ENCODE data around the gene KCNJ6. TPM values are rescaled to one million over a fixed set of nuclear protein-coding genes. Genes with fewer than 3 reads are reported as not detected.

The KCNJ6 gene
- total RNA-seq, 1 experiment from 2014 or later, result not detected

DNA sequence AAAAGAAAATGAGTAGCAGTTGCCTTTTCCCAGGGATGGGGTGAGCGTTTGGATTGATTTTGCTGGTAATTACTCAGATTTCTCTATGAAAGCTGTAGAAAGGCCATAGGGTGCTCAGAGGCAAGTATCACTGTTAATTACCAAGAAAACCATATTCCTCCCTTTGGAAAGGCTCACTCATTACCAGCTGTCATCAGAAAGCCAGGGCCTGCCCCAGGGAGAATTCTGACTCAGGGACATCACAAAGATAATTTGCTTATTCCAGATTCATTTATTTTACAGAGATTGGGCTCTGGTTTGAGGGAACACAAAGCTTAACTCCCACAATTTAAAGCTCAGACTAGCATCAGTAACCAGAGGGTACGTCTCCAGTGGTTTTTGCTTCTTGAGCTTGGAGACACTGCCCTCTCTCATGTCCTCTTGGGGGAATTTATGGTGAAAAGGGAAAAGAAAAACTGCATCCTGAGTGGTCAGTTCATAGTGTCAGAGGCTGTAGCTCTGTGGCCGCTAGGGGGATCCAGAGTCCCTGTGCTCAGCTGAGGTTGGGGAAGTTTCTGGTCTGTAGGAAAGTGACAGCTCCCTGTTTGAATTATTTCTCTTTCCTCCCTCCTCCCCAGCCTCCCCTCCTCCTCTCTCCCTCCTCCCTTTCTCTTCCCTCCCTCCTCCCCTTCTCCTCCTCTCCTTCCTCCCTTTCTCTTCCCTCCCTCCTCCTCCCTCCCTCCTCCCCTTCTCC, 204.3 kb downstream of the KCNJ6 start:
- Histone ChIP-seq H3K4me3 (replicated peaks in 1 of 2; ENCODE audit: low read depth in 1 of 2, low read length in 2 of 2) (no peak overlapping the region), H3K27ac (ENCODE audit: low read depth, low read length) (no peak overlapping the region), H3K27me3 (ENCODE audit: insufficient read depth, low read length) (no peaks in the 10 kb centered on the region), H3K79me2 (ENCODE audit: insufficient read depth, low read length) (no peaks in the 10 kb centered on the region), H3K9me2 (ENCODE audit: insufficient read depth) (no peaks in the 10 kb centered on the region), H2AFZ (ENCODE audit: low read depth, low read length, poor library complexity, severe bottlenecking) (no peak overlapping the region), H4K20me1 (ENCODE audit: insufficient read depth) (no peaks in the 10 kb centered on the region), H3K9ac (ENCODE audit: low read length) (no peak overlapping the region), H3K9me3 (ENCODE audit: control insufficient read depth in 1 of 2, insufficient read depth in 1 of 2, low read depth in 1 of 2, low read length in 2 of 2) (no peaks in the 10 kb centered on the region), H3K36me3 (ENCODE audit: control insufficient read depth in 1 of 2, insufficient read depth in 2 of 2, low read length in 2 of 2) (no peaks in the 10 kb centered on the region), H3K4me2 (ENCODE audit: low read length) (no peak overlapping the region), H3K4me1 (ENCODE audit: control insufficient read depth in 1 of 2, insufficient read depth in 2 of 2, low read length in 2 of 2) (no peaks in the 10 kb centered on the region)
- peak; percentile 99 for ATAC-seq
- DNase-seq (ENCODE audit: low read depth, low spot score), result peak; percentile 53
- BruUV-seq (replicated peaks), result no TSS peak
- intact Hi-C loops (cut with micrococcal nuclease), result loop anchor here (5.0 kb wide), 1 partner anchor 645 kb away; no protein-coding TSS in a partner anchor
- ChIA-PET RAD21 (ENCODE audit: low non-redundant PET in 1 of 2, low total read pairs in 2 of 2, uncharacterized antibody in 2 of 2, unreplicated experiment in 2 of 2) (no interaction called here), POLR2A (no interaction called here), CTCF (interaction anchor here (0.7 to 2.8 kb wide), 14 partner anchors 8 to 1093 kb away, joined by 3 to 23 read pairs (median 3); no protein-coding TSS in a partner anchor)
- TF ChIP-seq JUND (IDR thresholded peaks at IDR 0.05) (no peak), EZH2 (IDR thresholded peaks at IDR 0.05) (no peak), ZNF274 (IDR thresholded peaks at IDR 0.05; ENCODE audit: low read depth, low read length) (no peak), RAD21 (IDR thresholded peaks at IDR 0.05; ENCODE audit: low read depth) (peak; percentile 67)
- TF ChIP-seq, protein P1, sequence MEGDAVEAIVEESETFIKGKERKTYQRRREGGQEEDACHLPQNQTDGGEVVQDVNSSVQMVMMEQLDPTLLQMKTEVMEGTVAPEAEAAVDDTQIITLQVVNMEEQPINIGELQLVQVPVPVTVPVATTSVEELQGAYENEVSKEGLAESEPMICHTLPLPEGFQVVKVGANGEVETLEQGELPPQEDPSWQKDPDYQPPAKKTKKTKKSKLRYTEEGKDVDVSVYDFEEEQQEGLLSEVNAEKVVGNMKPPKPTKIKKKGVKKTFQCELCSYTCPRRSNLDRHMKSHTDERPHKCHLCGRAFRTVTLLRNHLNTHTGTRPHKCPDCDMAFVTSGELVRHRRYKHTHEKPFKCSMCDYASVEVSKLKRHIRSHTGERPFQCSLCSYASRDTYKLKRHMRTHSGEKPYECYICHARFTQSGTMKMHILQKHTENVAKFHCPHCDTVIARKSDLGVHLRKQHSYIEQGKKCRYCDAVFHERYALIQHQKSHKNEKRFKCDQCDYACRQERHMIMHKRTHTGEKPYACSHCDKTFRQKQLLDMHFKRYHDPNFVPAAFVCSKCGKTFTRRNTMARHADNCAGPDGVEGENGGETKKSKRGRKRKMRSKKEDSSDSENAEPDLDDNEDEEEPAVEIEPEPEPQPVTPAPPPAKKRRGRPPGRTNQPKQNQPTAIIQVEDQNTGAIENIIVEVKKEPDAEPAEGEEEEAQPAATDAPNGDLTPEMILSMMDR (IDR thresholded peaks at IDR 0.05 in 2 of 3, conservative IDR thresholded peaks at IDR 0.05 in 1 of 3; ENCODE audit: borderline replicate concordance in 1 of 3, insufficient read depth in 1 of 3, low read depth in 2 of 3, low read length in 2 of 3), result peak; percentile 32 to 96 (median 82); a peak in 5 of 6 replicates

GRCh38 chr21:37711286-37711829, 204.9 kb downstream of the KCNJ6 start:
- ChIA-PET CTCF (interaction anchor here (0.7 to 2.8 kb wide), 9 partner anchors 10 to 641 kb away, joined by 3 to 23 read pairs (median 4); no protein-coding TSS in a partner anchor), POLR2A (no interaction called here), RAD21 (ENCODE audit: low non-redundant PET in 1 of 2, low total read pairs in 2 of 2, uncharacterized antibody in 2 of 2, unreplicated experiment in 2 of 2) (no interaction called here)
- H3K27ac ChIP-seq (ENCODE audit: low read depth, low read length), result no peak overlapping the region
- H4K20me1 ChIP-seq (ENCODE audit: insufficient read depth), result no peaks in the 10 kb centered on the region
- TF ChIP-seq ZFX (IDR thresholded peaks at IDR 0.05), result no peak
- TF ChIP-seq EZH2phosphoT487 (IDR thresholded peaks at IDR 0.05; ENCODE audit: borderline replicate concordance), result no peak
- no peak for TF ChIP-seq RAD21 (IDR thresholded peaks at IDR 0.05; ENCODE audit: low read depth)
- no peak for TF ChIP-seq CBX3 (IDR thresholded peaks at IDR 0.05; ENCODE audit: low read depth)
- TF ChIP-seq POLR2AphosphoS5 (IDR thresholded peaks at IDR 0.05; ENCODE audit: low read depth, low read length), result no peak
- TF ChIP-seq ZNF274 (IDR thresholded peaks at IDR 0.05; ENCODE audit: low read depth, low read length), result no peak
- no peaks in the 10 kb centered on the region for H3K27me3 ChIP-seq (ENCODE audit: insufficient read depth, low read length)
- H3K79me2 ChIP-seq (ENCODE audit: insufficient read depth, low read length), result no peaks in the 10 kb centered on the region
- no TSS peak for BruUV-seq (replicated peaks)
- H3K36me3 ChIP-seq (ENCODE audit: control insufficient read depth in 1 of 2, insufficient read depth in 2 of 2, low read length in 2 of 2), result no peaks in the 10 kb centered on the region
- no peaks in the 10 kb centered on the region for H3K9me2 ChIP-seq (ENCODE audit: insufficient read depth)
- H3K4me2 ChIP-seq (ENCODE audit: low read length), result no peak overlapping the region
- DNase-seq (ENCODE audit: low read depth, low spot score) (no peak), ATAC-seq (no peak)
- no peak overlapping the region for H2AFZ ChIP-seq (ENCODE audit: low read depth, low read length, poor library complexity, severe bottlenecking)
- H3K4me3 ChIP-seq (replicated peaks in 1 of 2; ENCODE audit: low read depth in 1 of 2, low read length in 2 of 2), result no peak overlapping the region
- H3K9me3 ChIP-seq (ENCODE audit: control insufficient read depth in 1 of 2, insufficient read depth in 1 of 2, low read depth in 1 of 2, low read length in 2 of 2), result no peaks in the 10 kb centered on the region
- no peak overlapping the region for H3K9ac ChIP-seq (ENCODE audit: low read length)
- intact Hi-C loops (cut with micrococcal nuclease), result loop anchor here (5.0 kb wide), 1 partner anchor 646 kb away; no protein-coding TSS in a partner anchor
- no peaks in the 10 kb centered on the region for H3K4me1 ChIP-seq (ENCODE audit: control insufficient read depth in 1 of 2, insufficient read depth in 2 of 2, low read length in 2 of 2)

Measured in HCT116 (cell line).